ENCODE data around the gene DPH5.
"Not testable (repeated sequence)": the region's sequence is repeated elsewhere in the genome, so short reads cannot be mapped to it uniquely, and the experiment has no call there.

Gene DPH5

DNA sequence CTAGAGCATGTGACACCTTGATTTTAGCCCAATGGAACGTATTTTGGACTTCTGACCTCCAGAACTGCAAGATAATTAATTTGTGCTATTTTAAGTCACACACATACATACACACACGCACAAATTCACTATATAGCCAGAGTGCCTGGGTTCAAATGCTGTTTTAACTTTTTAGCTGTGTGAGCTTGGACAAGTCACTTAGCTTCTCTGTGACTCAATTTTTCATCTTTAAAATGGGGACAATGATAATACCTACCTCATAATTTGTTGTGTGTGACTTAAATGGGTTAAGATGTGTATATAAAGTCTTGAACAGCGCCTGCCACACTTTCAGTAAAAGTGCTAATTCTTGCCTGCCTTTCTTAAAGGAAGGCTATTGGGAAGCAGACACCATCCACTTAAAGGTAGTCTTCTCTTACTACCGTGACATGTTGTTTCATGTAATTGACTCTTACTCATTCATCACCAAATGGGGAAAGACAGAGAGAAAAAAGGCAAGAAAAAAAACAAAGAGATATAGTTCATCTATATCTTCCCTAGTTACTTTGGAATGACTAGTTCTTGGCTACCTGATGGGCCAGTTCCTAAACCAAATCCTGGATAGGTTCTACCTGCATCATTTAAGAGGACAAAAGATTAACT, 73.4 kb downstream of the DPH5 start:
- H3K27me3 ChIP-seq (ENCODE audit: low read depth, low read length) = no peaks in the 10 kb centered on the region
- no peaks in the 10 kb centered on the region for H3K9me3 ChIP-seq (ENCODE audit: insufficient read depth, low read length)
- no peaks in the 10 kb centered on the region for H3K36me3 ChIP-seq (replicated peaks; ENCODE audit: low read depth, low read length)
- H3K4me2 ChIP-seq (ENCODE audit: low read length) = no peak overlapping the region
- no peak overlapping the region for H3K9ac ChIP-seq (ENCODE audit: low read length)
- H3K4me1 ChIP-seq (ENCODE audit: low read length) = no peaks in the 10 kb centered on the region
- H2AFZ ChIP-seq (ENCODE audit: low read depth, low read length) = no peak overlapping the region
- TF ChIP-seq, protein P1, sequence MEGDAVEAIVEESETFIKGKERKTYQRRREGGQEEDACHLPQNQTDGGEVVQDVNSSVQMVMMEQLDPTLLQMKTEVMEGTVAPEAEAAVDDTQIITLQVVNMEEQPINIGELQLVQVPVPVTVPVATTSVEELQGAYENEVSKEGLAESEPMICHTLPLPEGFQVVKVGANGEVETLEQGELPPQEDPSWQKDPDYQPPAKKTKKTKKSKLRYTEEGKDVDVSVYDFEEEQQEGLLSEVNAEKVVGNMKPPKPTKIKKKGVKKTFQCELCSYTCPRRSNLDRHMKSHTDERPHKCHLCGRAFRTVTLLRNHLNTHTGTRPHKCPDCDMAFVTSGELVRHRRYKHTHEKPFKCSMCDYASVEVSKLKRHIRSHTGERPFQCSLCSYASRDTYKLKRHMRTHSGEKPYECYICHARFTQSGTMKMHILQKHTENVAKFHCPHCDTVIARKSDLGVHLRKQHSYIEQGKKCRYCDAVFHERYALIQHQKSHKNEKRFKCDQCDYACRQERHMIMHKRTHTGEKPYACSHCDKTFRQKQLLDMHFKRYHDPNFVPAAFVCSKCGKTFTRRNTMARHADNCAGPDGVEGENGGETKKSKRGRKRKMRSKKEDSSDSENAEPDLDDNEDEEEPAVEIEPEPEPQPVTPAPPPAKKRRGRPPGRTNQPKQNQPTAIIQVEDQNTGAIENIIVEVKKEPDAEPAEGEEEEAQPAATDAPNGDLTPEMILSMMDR (IDR thresholded peaks at IDR 0.05; ENCODE audit: low read depth, low read length) = no peak
- no peak for TF ChIP-seq EZH2phosphoT487 (IDR thresholded peaks at IDR 0.05; ENCODE audit: low read depth)
- H3K4me3 ChIP-seq (ENCODE audit: low read length) = no peak overlapping the region
- no peak overlapping the region for H3K27ac ChIP-seq (ENCODE audit: low read length)
- no peaks in the 10 kb centered on the region for H3K79me2 ChIP-seq (ENCODE audit: low read length)
- H4K20me1 ChIP-seq (ENCODE audit: insufficient read depth, low read length) = no peaks in the 10 kb centered on the region

DNA sequence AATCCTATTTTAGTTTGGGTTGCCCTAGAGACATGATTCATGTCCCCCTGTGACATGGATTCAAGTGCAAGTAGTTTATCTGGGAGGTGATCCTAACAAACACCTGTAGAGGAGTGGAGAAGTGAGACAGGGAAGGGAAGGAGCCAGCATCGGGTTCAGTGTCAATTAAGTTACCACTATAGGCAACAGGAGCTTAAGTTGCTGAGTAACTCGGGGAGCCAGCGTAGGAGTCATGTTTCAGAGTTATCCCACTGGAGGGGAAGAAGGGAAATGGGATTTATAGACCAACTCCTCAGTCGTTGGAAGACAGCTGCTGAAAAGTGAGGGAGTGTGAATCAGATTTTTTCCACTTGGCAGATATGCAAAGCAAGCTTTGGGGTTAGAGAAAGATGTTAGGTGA, 74.8 kb downstream of the DPH5 start:
- Histone ChIP-seq H3K9me3 (ENCODE audit: insufficient read depth, low read length) (no peaks in the 10 kb centered on the region), H2AFZ (ENCODE audit: low read depth, low read length) (no peak overlapping the region), H3K4me3 (ENCODE audit: low read length) (no peak overlapping the region), H3K27me3 (ENCODE audit: low read depth, low read length) (no peaks in the 10 kb centered on the region), H3K79me2 (ENCODE audit: low read length) (no peaks in the 10 kb centered on the region), H4K20me1 (ENCODE audit: insufficient read depth, low read length) (no peaks in the 10 kb centered on the region), H3K9ac (ENCODE audit: low read length) (no peak overlapping the region), H3K36me3 (replicated peaks; ENCODE audit: low read depth, low read length) (no peaks in the 10 kb centered on the region), H3K4me2 (ENCODE audit: low read length) (no peak overlapping the region), H3K27ac (ENCODE audit: low read length) (no peak overlapping the region), H3K4me1 (ENCODE audit: low read length) (no peaks in the 10 kb centered on the region)
- TF ChIP-seq EZH2phosphoT487 (IDR thresholded peaks at IDR 0.05; ENCODE audit: low read depth) = no peak
- TF ChIP-seq, protein P1 (IDR thresholded peaks at IDR 0.05; ENCODE audit: low read depth, low read length) = no peak

DNA sequence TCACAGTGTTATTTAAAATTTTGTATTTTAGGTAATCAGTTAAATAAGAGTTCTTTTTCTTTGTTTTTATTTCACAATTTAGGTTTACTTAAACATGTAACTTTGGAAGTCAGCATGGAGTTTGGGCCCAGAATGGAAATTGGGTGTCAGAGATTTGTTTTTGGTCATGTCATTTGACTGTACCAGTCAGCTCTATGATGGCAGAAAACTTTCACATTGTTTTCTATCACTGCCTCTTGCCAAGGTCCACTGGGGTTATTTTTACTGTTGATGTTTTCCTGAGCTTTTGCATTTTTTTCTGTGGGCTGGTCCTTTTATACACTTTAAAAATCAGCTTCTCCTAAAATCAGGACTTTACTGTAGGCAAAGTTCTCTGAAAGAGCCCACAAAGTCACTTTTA, 75.2 kb downstream of the DPH5 start:
- H3K9ac ChIP-seq (ENCODE audit: low read length) = no peak overlapping the region
- no peaks in the 10 kb centered on the region for H4K20me1 ChIP-seq (ENCODE audit: insufficient read depth, low read length)
- H3K79me2 ChIP-seq (ENCODE audit: low read length) = no peaks in the 10 kb centered on the region
- no peak for TF ChIP-seq EZH2phosphoT487 (IDR thresholded peaks at IDR 0.05; ENCODE audit: low read depth)
- TF ChIP-seq, protein P1 (IDR thresholded peaks at IDR 0.05; ENCODE audit: low read depth, low read length) = no peak
- H2AFZ ChIP-seq (ENCODE audit: low read depth, low read length) = no peak overlapping the region
- H3K4me2 ChIP-seq (ENCODE audit: low read length) = no peak overlapping the region
- H3K9me3 ChIP-seq (ENCODE audit: insufficient read depth, low read length) = no peaks in the 10 kb centered on the region
- no peak overlapping the region for H3K4me3 ChIP-seq (ENCODE audit: low read length)
- H3K36me3 ChIP-seq (replicated peaks; ENCODE audit: low read depth, low read length) = no peaks in the 10 kb centered on the region
- no peaks in the 10 kb centered on the region for H3K27me3 ChIP-seq (ENCODE audit: low read depth, low read length)
- no peaks in the 10 kb centered on the region for H3K4me1 ChIP-seq (ENCODE audit: low read length)
- H3K27ac ChIP-seq (ENCODE audit: low read length) = no peak overlapping the region

DNA sequence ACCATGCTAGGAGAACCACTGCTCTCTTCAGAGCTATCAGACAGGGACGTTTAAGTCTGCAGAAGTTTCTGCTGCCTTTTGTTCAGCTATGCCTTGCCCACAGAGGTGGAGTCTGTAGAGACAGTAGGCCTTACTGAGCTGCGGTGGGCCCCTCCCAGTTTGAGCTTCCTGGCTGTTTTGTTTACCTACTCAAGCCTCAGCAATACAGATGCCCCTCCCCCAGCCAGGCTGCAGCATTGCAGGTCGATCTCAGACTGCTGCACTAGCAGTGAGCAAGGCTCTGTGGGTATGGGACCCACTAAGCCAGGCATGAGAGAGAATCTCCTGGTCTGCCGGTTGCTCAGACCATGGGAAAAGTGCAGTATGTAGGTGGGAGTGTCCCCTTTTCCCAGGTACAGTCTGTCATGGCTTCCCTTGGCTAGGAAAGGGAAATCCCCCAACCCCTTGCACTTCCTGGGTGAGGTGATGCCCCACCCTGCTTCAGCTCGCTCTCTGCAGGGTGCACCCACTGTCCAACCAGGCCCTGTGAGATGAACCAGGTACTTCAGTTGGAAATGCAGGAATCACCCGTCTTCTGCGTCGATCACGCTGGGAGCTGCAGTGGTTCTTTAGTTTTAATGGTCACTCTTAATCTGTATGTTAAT, 75.9 kb downstream of the DPH5 start:
- H3K4me2 ChIP-seq (ENCODE audit: low read length); H3K4me3 ChIP-seq (ENCODE audit: low read length); H3K27ac ChIP-seq (ENCODE audit: low read length); H2AFZ ChIP-seq (ENCODE audit: low read depth, low read length); H3K9ac ChIP-seq (ENCODE audit: low read length); H3K27me3 ChIP-seq (ENCODE audit: low read depth, low read length); H4K20me1 ChIP-seq (ENCODE audit: insufficient read depth, low read length); H3K9me3 ChIP-seq (ENCODE audit: insufficient read depth, low read length); H3K79me2 ChIP-seq (ENCODE audit: low read length); H3K4me1 ChIP-seq (ENCODE audit: low read length); H3K36me3 ChIP-seq (replicated peaks; ENCODE audit: low read depth, low read length): not testable (repeated sequence)

DNA sequence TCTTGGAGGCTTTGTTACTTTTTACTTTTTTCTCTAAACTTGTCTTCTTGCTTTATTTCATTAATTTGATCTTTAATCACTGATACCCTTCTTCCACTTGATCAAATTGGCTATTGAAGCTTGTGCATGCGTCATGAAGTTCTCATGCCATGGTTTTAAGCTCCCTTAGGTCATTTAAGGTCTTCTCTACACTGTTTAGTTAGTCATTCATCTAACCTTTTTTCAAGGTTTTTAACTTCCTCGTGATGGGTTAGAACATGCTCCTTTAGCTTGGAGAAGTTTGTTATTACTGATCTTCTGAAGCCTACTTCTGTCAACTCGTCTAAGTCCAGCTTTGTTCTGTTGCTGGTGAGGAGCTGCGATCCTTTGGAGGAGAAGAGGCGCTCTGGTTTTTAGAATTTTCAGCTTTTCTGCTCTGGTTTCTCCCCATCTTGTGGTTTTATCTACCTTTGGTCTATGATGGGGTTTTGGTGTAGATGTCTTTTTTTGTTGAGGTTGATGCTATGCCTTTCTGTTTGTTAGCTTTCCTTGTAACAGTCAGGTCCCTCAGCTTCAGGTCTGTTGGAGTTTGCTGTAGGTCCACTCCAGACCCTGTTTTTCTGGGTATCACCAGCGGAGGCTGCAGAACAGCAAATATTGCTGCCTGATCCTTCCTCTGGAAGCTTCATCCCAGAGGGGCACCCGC, 76.7 kb downstream of the DPH5 start:
- not testable (repeated sequence) for H3K4me2 ChIP-seq (ENCODE audit: low read length); H4K20me1 ChIP-seq (ENCODE audit: insufficient read depth, low read length); H3K36me3 ChIP-seq (replicated peaks; ENCODE audit: low read depth, low read length); H3K9me3 ChIP-seq (ENCODE audit: insufficient read depth, low read length); H3K9ac ChIP-seq (ENCODE audit: low read length); H3K27ac ChIP-seq (ENCODE audit: low read length); H3K4me3 ChIP-seq (ENCODE audit: low read length); H2AFZ ChIP-seq (ENCODE audit: low read depth, low read length); H3K79me2 ChIP-seq (ENCODE audit: low read length); H3K27me3 ChIP-seq (ENCODE audit: low read depth, low read length); H3K4me1 ChIP-seq (ENCODE audit: low read length)

DNA sequence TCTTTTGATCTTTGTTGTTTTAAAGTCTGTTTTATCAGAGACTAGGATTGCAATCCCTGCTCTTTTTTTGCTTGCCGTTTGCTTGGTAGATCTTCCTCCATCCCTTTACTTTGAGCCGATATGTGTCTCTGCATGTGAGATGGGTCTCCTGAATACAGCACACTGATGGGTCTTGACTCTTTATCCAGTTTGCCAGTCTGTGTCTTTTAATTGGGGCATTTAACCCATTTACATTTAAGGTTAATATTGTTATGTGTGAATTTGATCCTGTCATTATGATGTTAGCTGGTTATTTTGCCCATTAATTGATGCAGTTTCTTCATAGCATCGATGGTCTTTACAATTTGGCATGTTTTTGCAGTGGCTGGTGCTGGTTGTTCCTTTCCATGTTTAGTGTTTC, 77.8 kb downstream of the DPH5 start:
- not testable (repeated sequence) for H3K27ac ChIP-seq (ENCODE audit: low read length); H3K36me3 ChIP-seq (replicated peaks; ENCODE audit: low read depth, low read length); H3K79me2 ChIP-seq (ENCODE audit: low read length); H3K4me2 ChIP-seq (ENCODE audit: low read length); H4K20me1 ChIP-seq (ENCODE audit: insufficient read depth, low read length); H3K4me1 ChIP-seq (ENCODE audit: low read length); H3K9ac ChIP-seq (ENCODE audit: low read length); H3K27me3 ChIP-seq (ENCODE audit: low read depth, low read length); H3K4me3 ChIP-seq (ENCODE audit: low read length); H3K9me3 ChIP-seq (ENCODE audit: insufficient read depth, low read length); H2AFZ ChIP-seq (ENCODE audit: low read depth, low read length)

DNA sequence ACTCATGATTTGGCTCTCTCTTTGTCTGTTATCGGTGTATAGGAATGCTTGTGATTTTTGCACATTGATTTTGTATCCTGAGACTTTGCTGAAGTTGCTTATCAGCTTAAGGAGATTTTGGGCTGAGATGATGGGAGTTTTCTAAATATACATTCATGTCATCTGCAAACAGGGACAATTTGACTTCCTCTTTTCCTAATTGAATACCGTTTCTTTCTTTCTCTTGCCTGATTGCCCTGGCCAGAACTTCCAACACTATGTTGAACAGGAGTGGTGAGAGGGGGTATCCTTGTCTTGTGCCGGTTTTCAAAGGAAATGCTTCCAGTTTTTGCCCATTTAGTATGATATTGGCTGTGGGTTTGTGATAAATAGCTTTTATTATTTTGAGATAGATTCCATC, 79.5 kb downstream of the DPH5 start:
- not testable (repeated sequence) for H3K27me3 ChIP-seq (ENCODE audit: low read depth, low read length); H3K9me3 ChIP-seq (ENCODE audit: insufficient read depth, low read length); H3K4me1 ChIP-seq (ENCODE audit: low read length); H3K79me2 ChIP-seq (ENCODE audit: low read length); H3K27ac ChIP-seq (ENCODE audit: low read length); H3K36me3 ChIP-seq (replicated peaks; ENCODE audit: low read depth, low read length); H2AFZ ChIP-seq (ENCODE audit: low read depth, low read length); H3K9ac ChIP-seq (ENCODE audit: low read length); H4K20me1 ChIP-seq (ENCODE audit: insufficient read depth, low read length); H3K4me3 ChIP-seq (ENCODE audit: low read length); H3K4me2 ChIP-seq (ENCODE audit: low read length)
